Right renal cortex interstitium (tissue), 3 donors: ENCODE measurements around the gene ATG13. TPM values are rescaled to one million over a fixed set of nuclear protein-coding genes. Genes with fewer than 3 reads are reported as not detected.
"Not testable (repeated sequence)": the region's sequence is repeated elsewhere in the genome, so short reads cannot be mapped to it uniquely, and the experiment has no call there.

Source experiments
- DNase-seq, 3 donors: peaks; one replicate each; pipeline ENCODE4 v3.0.0-alpha.2; 2013; ENCODE audit warnings: low read depth in 3 of 3, low spot score in 2 of 3
- polyA plus RNA-seq, 3 donors: library from polyadenylated mRNA; unstranded; fragments of 120-200 nt; gene quantifications; one replicate each; pipeline ENCODE4 v1.2.1, GENCODE V29; 2013; ENCODE audit not compliant: insufficient read length in 3 of 3

ATG13 gene
- polyA plus RNA-seq, 3 donors, result 47.0 to 66.6 (median 65.2) TPM

DNA sequence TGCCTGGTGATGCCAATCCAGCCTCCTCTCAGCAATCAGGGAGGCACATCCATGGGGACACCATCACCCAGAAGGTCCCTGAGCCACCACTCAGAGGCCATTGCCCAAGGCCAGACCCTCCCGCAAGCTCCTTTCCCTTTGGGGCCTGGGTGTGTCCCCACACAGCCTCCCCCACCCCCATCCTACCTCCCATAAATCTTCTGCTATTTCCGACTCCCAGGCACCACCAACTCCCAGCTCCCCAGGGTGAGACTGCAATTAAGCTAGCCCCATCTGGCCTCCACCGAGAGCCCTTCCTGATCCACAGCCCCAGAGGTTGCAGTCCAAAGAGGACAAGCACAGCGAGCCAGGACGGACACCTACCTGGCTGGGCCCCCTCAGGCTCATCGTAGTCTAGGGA is 76.7 kb downstream of the ATG13 start:
- no peak for DNase-seq

DNA sequence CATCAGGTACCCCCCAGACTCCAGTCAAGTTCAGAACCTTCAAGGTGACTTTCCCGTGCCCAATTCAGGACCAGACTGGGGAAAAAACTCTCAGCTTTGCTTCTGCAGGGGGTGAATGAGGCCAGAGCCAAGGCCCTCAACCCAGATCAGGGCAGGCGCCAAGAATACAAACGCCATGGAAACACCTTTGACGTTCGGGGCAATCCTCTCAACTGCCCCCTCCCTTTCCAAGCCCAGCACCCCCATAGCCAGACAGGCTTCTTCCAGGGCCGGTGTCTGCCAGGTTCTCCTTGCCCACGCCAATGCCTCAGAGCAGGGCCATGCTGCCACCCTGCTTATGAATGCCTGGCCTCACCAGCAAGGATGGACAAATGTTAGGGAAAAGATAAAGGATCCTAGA is 77.3 kb downstream of the ATG13 start:
- DNase-seq, result no peak

DNA sequence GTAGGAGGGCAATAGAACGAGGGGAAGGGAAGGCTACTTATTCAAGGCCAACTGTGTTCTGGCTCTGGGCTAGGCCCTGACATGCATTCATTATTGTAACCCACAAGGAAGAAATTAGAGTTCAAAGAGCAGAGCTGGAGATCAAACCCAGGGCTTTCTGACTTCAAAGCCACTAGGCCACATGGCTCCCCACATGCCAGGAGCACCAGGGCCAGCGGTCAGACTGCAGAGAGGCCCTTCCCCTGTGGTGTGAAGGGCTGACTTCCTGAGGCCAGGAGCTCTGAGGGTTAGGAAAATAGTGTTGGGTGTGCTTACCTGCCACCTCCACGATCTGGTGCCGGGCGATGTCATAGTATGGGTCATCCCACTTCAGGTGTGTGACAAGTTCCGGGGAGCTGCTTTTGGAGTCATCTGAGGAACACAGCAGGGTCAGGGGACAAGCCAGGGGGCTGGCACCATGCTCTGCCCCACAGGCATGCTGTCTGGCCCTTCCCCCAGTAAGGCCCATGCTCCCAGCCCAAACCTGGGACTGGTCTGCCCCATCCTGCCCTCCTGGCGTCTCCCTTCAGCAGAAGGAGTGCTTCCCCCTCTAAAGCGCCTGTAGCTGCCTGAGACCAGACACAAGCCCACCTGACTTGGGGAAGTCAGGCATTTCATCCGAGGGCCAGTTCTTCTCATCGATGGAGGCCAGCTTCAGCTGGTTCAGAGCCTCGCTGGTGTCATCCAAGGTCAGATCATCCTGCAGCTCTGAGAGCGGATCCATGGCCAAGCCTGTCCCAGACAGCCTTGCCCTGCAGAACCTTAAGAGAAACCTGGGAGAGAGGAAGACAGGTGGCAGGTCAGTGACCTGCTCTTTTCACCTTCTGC is 78.2 kb downstream of the ATG13 start:
- DNase-seq, result no peak

DNA sequence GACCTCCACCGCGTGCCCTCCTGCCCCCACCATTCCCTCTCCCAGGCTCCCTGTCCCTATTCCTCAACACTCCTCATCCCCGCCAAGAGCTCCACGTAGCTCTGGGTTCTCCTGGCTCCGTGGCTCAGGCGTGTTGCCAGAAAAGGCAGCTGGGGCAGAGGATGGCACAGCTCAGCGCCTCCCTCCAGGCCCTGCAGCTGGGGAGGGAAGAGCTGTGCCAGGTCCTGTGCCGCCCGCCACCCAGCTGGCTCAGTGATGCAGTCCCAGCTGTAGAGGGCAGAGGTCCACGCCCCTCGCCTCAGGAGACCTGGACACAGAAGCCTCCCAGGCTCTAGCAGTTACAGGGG is 78.8 kb downstream of the ATG13 start:
- no peak for DNase-seq

DNA sequence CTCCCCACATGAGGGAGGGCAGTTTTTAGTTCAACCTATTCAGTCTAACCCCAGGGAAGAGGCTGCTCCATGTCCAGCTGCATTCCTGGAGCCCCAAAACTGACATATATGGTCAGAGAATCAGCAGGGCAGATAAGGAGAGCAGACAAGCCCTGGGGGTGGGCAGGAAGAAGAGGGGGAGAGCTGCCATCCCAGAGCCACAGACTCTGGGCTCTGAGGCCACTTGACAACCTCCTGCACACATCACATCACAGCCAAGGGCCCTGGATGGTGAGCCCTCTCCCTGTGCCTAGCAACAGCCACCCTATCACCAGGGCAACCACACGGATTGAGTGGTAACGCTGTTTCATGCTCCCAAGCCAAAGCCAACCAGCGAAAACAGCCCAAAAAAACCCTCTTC is 80.0 kb downstream of the ATG13 start:
- DNase-seq, result no peak

DNA sequence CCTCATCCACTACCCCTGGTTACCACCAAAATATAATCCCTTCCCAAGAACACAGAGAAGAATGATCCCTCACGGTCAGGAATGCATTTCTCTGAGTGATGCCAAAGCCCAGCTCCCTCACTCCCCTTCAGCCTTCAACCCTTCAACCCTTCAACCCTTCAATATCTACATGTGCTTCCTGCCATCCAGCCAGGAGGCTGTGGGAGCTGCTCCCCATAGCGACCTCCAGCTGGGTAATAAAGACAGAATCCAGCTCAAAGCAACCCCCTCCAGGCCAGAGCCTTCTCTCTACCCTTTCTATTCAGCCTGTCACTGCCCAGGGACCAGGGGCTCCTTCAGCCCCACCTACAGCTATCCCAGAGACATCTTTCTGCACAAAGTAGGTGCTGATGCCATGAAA is 80.4 kb downstream of the ATG13 start:
- no peak for DNase-seq

DNA sequence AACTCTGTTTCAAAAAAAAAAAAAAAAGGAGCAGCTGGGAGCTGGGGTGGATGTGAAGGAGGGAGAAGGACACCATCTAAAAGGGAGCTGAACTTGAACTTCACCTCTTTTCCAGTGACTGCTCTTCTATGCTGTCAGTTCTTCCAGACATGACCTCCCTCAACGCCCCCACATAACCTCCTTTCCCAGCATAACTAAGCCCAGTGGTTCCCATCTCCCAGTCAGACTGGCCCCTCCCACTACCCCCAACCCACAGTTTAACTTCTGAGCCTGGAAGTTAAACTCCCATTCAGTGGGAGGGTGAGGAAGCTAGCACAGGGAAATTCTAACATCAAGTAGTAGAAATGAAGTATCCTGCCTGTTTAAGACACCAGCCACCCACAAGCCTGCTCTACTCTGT is 81.2 kb downstream of the ATG13 start:
- DNase-seq, result no peak

DNA sequence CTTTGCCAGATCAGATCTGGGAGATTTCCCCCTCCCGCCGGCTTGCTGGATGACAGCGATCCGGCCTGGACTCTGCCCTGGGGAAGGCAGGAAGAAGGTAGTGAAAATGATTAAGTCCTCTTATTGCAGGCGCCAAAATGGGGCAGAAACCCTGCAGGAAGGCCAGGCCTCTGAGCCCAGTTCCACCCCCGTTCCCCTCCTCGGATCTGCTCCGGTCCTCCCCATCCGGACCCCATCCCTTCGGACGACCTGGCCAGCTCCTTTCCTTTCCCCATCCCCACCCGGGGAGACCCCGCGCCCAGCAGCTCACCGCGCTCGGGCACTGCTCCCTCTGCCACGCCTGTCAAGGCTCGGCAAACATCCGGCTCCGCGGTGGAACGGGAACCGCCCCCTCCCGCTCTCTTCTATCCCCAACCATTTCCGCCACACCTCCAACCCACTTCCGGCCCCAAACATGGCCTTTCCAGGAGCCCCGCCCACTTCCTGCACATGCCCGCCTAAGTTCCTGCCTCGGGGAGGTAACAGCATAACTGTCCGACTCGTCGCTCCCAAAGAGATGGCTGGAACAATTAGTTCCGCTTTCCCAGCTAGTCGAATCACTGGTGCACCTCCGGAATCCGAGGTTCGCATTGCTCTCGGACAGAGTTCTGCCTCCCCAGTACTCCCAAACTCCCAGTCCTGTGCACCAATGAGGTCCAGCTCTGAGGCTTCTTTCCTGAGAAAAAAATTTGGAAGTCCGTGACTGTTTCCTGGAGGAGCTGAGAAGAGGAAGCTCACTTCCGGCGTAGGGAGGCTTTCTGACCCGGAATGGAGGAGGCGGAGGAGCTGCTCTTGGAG is 83.1 kb downstream of the ATG13 start, which contains the start of the genes ARHGAP1 and ZNF408:
TSS of gene ARHGAP1 (minus strand) at position 379 of the 837 bp plus-strand sequence. CDS start 4,512 bp downstream, outside the sequence.
TSS of gene ZNF408 (plus strand) at position 791 of the 837 bp plus-strand sequence. CDS start at position 808, 17 bp downstream.
- DNase-seq, result peak; percentile 96 to 99 (median 97)

DNA sequence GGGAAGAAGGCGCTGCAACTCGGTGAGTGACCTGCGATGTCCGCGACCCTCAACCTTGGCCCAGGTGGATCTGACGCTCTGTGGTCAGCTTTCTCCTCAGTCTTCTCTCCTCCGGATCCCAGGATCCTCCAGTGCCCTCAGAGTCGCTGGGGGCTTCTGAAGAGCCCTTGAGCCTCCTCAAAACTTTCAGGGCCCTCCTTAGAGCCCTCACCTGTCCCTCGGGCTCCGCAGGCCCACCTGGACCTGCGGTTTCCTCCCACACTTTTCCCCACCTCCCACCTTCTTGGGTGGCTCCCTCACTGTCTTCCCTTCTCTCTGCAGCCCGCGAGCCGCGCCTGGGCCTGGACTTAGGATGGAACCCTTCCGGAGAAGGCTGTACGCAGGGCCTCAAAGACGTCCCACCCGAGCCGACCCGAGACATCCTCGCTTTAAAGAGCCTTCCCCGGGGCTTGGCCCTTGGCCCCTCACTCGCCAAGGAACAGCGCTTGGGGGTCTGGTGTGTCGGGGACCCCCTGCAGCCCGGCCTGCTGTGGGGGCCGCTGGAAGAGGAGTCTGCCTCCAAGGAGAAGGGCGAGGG is 83.8 kb downstream of the ATG13 start:
- DNase-seq, result peak in 1 of 3 donors; percentile 10

DNA sequence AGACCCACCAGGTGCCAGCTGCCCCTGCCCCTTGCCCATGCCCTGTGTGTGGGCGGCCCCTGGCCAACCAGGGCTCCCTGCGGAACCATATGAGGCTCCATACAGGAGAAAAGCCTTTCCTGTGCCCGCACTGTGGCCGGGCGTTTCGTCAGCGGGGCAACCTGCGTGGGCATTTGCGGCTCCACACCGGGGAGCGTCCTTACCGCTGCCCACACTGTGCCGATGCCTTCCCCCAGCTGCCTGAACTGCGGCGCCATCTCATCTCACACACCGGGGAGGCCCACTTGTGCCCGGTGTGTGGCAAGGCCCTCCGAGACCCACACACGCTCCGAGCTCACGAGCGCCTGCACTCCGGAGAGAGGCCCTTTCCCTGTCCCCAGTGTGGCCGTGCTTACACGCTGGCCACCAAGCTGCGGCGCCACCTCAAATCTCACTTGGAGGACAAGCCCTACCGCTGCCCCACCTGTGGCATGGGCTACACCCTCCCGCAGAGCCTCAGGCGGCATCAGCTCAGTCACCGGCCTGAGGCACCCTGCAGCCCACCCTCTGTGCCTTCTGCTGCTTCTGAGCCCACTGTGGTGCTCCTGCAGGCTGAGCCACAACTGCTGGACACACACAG is 87.8 kb downstream of the ATG13 start:
- no peak for DNase-seq

DNA sequence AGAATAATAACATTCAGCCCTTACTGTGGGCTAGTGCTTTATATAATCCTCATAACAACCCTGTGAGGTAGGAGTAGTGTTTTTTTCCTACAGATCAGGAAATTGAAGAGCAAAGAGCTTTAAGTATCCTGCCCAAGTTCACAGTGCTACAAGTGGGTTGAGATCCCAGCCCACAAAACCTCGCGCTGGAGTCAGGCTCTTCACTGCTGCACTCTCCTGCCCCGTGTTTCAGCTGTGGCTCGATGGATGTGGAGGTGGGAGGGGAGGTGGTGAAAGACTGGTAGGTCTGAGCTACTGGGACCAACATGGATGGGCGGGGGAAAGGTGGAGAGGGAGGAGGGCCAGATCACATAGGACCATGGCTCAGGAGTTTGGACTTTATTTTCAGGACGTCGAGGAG is 89.5 kb downstream of the ATG13 start:
- DNase-seq, result no peak

DNA sequence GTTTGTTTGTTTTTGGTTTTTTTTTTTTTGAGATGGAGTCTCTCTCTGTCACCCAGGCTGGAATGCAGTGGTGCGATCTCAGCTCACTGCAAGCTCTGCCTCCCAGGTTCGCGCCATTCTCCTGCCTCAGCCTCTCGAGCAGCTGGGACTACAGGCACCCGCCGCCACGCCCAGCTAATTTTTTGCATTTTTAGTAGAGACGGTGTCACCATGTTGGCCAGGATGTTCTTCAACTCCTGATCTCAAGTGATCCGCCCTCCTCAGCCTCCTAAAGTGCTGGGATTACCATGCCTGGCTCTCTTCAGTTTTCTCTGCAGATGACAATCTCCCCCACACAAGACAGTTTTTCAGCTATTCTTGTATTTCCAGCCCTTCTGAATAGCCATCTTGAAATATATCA is 92.0 kb downstream of the ATG13 start:
- DNase-seq, result not testable (repeated sequence)

DNA sequence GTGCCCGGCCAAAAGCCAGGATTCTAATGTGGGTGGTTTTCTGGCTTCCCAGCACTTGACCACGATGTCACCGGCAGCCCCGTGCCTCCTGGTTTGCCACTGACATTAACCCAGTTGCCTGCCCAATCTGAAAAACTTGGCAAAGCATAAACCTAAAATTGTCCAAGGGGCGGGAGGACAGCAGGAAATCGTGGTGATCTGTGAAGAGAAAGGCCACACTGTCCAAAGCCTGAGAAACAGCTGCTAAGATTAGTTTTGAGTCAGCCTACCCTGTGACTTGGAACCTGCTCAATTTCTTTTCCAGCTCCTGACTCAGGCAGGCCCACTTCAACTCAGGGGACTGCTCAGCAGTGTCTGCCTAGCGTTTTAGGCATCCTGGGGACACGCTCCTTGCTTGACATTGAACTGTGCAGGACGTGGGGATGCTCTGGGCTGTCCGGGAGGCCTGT is 93.5 kb downstream of the ATG13 start:
- DNase-seq, result no peak

DNA sequence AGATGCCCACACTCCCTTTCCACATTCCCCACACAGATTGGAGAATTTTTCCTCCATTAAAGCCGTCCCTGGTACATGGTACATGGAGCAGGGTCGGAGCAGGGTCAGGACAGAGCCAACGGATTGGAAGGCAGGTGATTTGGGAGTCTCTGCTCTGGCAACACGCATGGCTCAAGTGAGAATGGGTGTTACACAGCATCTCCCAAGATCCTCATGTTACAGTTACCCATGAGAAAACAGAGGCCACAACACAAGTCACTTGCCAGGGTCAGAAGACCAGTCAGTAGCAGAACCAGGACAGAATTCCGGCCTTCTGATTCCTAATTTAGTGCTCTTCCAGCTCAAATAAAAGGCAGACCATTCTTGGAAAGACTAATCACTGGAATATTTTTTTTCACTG is 94.0 kb downstream of the ATG13 start:
- no peak for DNase-seq

DNA sequence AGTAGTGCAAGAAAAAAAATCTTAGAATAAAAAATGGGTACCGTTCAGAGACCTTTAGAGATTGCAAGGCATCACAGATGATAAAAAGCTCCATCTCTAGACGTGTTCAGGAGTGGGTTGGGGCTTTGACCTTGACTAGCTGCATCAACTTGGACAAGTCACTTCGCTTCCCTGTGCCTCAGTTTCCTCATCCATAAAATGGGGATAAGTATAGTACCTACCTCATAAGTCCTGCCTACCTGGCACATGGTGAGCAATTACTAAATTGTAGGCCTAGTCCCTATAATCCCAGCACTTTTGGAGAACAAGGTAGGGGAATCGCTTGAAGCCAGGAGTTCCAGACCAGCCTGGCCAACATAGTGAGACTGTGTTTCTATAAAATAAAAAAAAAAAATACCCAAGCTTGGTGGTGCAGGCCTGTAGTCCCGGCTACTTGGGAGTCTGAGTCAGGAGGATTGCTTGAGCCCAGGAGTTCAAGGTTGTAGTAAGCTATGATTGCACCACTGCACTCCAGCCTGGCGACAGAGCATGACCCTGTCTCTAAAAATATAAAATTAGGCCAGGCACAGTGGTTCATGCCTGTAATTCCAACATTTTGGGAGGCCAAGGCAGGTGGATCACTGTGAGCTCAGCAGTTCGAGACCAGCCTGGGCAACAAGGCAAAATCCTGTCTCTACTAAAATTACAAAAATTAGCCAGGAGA is 95.7 kb downstream of the ATG13 start:
- no peak for DNase-seq

DNA sequence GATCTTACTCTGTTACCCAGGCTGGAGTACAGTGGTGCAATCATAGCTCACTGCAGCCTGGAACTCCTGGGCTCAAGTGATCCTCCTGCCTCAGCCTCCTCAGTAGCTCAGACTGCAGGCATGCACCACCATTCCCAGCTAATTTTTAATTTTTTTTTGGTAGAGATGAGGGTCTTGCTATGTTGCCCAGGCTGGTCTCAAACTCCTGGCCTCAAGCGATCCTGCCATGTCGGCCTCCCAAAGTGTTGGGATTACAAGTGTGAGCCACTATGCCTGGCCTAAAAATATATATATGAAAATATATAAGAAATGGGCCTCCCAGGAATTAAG is 100.4 kb downstream of the ATG13 start:
- not testable (repeated sequence) for DNase-seq

DNA sequence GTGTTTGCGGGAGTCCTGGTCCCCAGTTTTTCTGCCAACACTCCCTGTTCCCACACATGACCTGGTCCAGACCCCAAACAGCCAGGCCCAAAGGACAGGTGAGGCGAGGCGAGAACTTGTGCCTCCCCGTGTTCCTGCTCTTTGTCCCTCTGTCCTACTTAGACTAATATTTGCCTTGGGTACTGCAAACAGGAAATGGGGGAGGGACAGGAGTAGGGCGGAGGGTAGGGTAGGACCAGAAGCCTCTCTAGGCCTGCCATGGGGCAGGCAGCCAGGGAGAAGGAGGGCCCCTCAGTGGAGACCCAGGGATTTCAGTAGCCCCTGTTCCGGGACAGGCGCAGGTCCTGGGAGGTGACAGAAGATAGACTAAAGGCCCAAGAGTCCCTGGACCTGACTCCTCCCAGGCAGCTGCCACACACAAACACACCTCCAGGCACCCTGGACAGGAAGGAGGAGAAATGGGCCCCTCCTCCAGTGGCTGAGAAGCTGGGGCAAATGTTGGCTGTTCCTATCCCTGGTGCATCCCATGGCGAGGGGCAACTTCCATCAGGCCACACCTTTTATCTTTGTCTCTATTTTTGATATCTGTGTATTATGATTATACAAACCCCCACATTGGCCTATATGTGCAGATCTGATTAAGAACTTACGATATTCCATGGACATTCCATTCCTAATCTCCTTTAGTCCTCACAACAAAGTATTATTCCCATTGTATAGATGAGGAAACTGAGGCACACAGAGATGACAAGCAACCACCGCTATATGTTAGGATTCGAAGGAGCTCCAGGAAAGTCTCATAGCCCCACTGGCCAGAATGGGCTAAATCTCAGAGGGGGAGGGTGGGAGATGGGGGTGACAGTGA is 101.0 kb downstream of the ATG13 start:
- no peak for DNase-seq

DNA sequence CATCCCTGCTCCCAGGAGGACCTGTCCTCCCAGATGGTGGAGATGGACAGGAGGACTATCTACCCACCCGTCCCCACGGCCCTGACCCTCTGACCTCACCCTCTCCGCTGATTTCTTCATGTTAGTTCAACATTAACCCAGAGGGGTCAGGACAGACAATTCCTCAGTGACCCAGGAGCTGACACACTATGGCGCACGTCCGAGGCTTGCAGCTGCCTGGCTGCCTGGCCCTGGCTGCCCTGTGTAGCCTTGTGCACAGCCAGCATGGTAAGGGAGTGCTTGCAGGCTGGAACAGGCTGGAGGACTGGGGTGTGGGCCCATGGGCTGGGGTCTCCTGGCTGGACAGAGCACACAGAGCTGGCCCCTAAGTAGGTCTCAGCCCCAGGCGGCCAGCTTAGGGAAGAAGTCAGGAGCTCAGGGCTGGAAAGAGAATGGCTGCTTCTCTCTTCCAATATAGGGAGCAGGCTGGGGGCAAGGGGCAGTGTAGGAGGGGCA is 101.7 kb downstream of the ATG13 start, which contains the start of gene F2:
TSS of gene F2 (plus strand) at position 166 of the 495 bp plus-strand sequence. CDS start at position 189, 23 bp downstream.
- DNase-seq, result no peak
